Duodenal mucosa (tissue), 2 donors: ENCODE results near the gene CAPN14.

ENCODE experiments used
- H3K27ac ChIP-seq: one replicate; pipeline ENCODE4 v1.7.0; 2013; ENCODE audit warnings: low read depth, low read length
- H3K27me3 ChIP-seq, 2 donors: one replicate each; pipeline ENCODE4 v1.7.0; 2013; ENCODE audit warnings: low read length in 2 of 2, control low read depth in 1 of 2; ENCODE audit not compliant: insufficient read depth in 2 of 2, control insufficient read depth in 1 of 2
- H3K36me3 ChIP-seq, 2 donors: one replicate each; pipeline ENCODE4 v1.7.0; 2013; ENCODE audit warnings: low read length in 2 of 2, control low read depth in 1 of 2; ENCODE audit not compliant: insufficient read depth in 2 of 2, control insufficient read depth in 1 of 2
- H3K4me1 ChIP-seq, 2 donors: one replicate each; pipeline ENCODE4 v1.7.0; 2013; ENCODE audit warnings: low read length in 2 of 2, control low read depth in 1 of 2; ENCODE audit not compliant: insufficient read depth in 2 of 2, control insufficient read depth in 1 of 2
- H3K4me3 ChIP-seq, 2 donors: one replicate each; pipeline ENCODE4 v1.7.0; 2013; ENCODE audit warnings: low read length in 2 of 2, low read depth in 1 of 2
- H3K9ac ChIP-seq, 2 donors: one replicate each; pipeline ENCODE4 v1.7.0; 2013; ENCODE audit warnings: low read length in 2 of 2, low read depth in 1 of 2
- H3K9me3 ChIP-seq, 2 donors: one replicate each; pipeline ENCODE4 v1.7.0; 2013; ENCODE audit warnings: low read length in 2 of 2, control low read depth in 1 of 2; ENCODE audit not compliant: control insufficient read depth in 1 of 2

CAPN14 gene

GRCh38 chr2:31254237-31255203, 37.2 kb upstream of the CAPN14 start:
- Histone ChIP-seq H3K27me3 (no peaks in the 10 kb centered on the region), H3K9ac (no peak overlapping the region), H3K36me3 (no peaks in the 10 kb centered on the region), H3K4me1 (no peaks in the 10 kb centered on the region), H3K9me3 (no peaks in the 10 kb centered on the region), H3K4me3 (no peak overlapping the region), H3K27ac (no peak overlapping the region)

- Histone ChIP-seq H3K9me3 (no peaks in the 10 kb centered on the region), H3K27me3 (no peaks in the 10 kb centered on the region), H3K4me3 (no peak overlapping the region), H3K36me3 (no peaks in the 10 kb centered on the region), H3K9ac (no peak overlapping the region), H3K27ac (no peak overlapping the region), H3K4me1 (no peaks in the 10 kb centered on the region)
Measured at GRCh38 chr2:31253356-31254131, 36.2 kb upstream of the CAPN14 start.

- H3K36me3 ChIP-seq, result no peaks in the 10 kb centered on the region
- no peaks in the 10 kb centered on the region for H3K9me3 ChIP-seq
- no peak overlapping the region for H3K4me3 ChIP-seq
- H3K27ac ChIP-seq, result no peak overlapping the region
- no peaks in the 10 kb centered on the region for H3K27me3 ChIP-seq
- no peaks in the 10 kb centered on the region for H3K4me1 ChIP-seq
- no peak overlapping the region for H3K9ac ChIP-seq
Measured at GRCh38 chr2:31251851-31252250, 34.5 kb upstream of the CAPN14 start.

- H3K4me3 ChIP-seq, result no peak overlapping the region
- no peaks in the 10 kb centered on the region for H3K27me3 ChIP-seq
- no peaks in the 10 kb centered on the region for H3K36me3 ChIP-seq
- no peak overlapping the region for H3K9ac ChIP-seq
- no peaks in the 10 kb centered on the region for H3K9me3 ChIP-seq
- H3K4me1 ChIP-seq, result no peaks in the 10 kb centered on the region
- no peak overlapping the region for H3K27ac ChIP-seq
Measured at GRCh38 chr2:31251018-31251417, 33.7 kb upstream of the CAPN14 start.

- Histone ChIP-seq H3K27me3 (no peaks in the 10 kb centered on the region), H3K27ac (no peak overlapping the region), H3K4me3 (no peak overlapping the region), H3K9ac (no peak overlapping the region), H3K4me1 (no peaks in the 10 kb centered on the region), H3K9me3 (no peaks in the 10 kb centered on the region), H3K36me3 (no peaks in the 10 kb centered on the region)
Measured at GRCh38 chr2:31249009-31249690, 31.8 kb upstream of the CAPN14 start.

- Histone ChIP-seq H3K9me3 (no peaks in the 10 kb centered on the region), H3K9ac (no peak overlapping the region), H3K27ac (no peak overlapping the region), H3K4me1 (no peaks in the 10 kb centered on the region), H3K36me3 (no peaks in the 10 kb centered on the region), H3K4me3 (no peak overlapping the region), H3K27me3 (no peaks in the 10 kb centered on the region)
Measured at GRCh38 chr2:31248139-31248538, 30.8 kb upstream of the CAPN14 start.

GRCh38 chr2:31247711-31248110, 30.4 kb upstream of the CAPN14 start:
- Histone ChIP-seq H3K4me3 (no peak overlapping the region), H3K9me3 (no peaks in the 10 kb centered on the region), H3K36me3 (no peaks in the 10 kb centered on the region), H3K9ac (no peak overlapping the region), H3K27ac (no peak overlapping the region), H3K27me3 (no peaks in the 10 kb centered on the region), H3K4me1 (no peaks in the 10 kb centered on the region)

- Histone ChIP-seq H3K9ac (no peak overlapping the region), H3K27me3 (no peaks in the 10 kb centered on the region), H3K4me3 (no peak overlapping the region), H3K4me1 (no peaks in the 10 kb centered on the region), H3K27ac (no peak overlapping the region), H3K36me3 (no peaks in the 10 kb centered on the region), H3K9me3 (no peaks in the 10 kb centered on the region)
Measured at GRCh38 chr2:31246184-31246852, 29.0 kb upstream of the CAPN14 start.

- no peak overlapping the region for H3K4me3 ChIP-seq
- no peak overlapping the region for H3K9ac ChIP-seq
- no peaks in the 10 kb centered on the region for H3K4me1 ChIP-seq
- no peaks in the 10 kb centered on the region for H3K27me3 ChIP-seq
- H3K9me3 ChIP-seq, result no peaks in the 10 kb centered on the region
- no peaks in the 10 kb centered on the region for H3K36me3 ChIP-seq
- no peak overlapping the region for H3K27ac ChIP-seq
Measured at GRCh38 chr2:31244101-31244500, 26.8 kb upstream of the CAPN14 start.
